GM18870 (cell line): ENCODE measurements around the gene MAPT.
"Not testable (repeated sequence)": the region's sequence is repeated elsewhere in the genome, so short reads cannot be mapped to it uniquely, and the experiment has no call there.

Experiments used
- ATAC-seq: cut with Tn5 transposase; IDR thresholded peaks from one replicate; pipeline ENCODE4 v1.9.1; 2021; ENCODE audit warnings: moderate library complexity; ENCODE audit not compliant: unreplicated experiment

Gene MAPT

DNA sequence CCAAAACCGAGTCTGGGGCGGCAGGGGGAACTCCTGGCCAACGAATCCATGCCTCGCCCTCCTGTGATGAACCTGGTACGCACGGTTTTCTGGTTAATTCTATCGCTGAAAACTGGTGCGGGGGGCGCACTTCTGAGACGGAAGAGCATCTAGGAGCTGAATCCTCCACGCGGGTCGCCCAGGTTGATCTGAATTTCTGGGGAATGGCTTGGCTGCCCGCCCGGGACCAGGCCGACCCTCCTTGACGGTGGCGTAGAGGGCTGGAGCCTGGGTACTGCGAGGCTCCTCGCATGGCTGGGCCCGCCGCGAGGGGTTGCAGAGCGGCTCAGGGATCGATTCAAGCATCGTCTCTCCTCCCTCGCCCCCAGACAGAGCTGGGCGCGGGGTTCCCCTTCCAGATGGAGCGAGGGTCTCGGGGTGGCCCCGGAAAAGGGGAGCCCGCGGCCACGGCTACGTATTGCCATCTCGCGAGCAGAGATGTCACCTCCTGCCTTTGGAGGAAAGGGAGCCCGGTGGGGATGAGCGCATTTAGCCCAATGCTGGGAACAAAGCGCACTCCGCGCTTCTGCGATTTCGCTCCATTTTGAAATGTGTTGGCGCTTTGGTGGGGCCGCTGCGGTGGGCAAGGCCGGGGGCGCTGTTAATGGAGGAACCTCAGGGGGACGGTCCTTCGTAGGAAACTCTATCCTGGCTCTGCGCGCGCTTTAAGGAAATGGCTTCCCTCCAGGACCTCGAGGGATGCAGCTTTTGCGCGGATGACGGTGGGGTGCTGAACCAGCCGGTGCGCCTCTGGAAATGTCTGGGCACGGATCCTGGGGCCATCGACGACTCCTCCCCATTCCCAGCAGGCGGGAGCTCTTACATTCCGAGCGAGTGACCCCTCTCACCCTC lies 2.7 kb downstream of the MAPT start:
- no peak for ATAC-seq

DNA sequence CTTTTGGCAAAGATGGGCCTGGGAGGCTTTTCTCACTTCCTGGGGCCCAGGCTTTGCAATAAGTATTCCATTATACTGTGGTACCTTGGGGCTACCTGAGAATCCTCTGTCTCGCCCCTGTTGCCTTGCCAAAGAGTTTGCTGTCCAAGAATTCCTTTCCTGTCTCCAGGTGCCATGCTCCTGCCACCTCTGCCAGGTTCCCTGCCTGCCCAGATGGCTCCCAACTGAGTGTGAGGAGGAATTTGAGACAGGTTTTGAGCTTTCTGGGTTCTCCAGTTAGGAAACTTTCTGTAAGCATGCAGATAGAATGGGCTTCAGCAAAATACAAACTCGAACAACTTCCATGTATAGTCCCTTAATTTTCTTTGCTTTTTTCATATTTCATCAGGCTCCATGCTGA lies 5.8 kb downstream of the MAPT start:
- no peak for ATAC-seq

DNA sequence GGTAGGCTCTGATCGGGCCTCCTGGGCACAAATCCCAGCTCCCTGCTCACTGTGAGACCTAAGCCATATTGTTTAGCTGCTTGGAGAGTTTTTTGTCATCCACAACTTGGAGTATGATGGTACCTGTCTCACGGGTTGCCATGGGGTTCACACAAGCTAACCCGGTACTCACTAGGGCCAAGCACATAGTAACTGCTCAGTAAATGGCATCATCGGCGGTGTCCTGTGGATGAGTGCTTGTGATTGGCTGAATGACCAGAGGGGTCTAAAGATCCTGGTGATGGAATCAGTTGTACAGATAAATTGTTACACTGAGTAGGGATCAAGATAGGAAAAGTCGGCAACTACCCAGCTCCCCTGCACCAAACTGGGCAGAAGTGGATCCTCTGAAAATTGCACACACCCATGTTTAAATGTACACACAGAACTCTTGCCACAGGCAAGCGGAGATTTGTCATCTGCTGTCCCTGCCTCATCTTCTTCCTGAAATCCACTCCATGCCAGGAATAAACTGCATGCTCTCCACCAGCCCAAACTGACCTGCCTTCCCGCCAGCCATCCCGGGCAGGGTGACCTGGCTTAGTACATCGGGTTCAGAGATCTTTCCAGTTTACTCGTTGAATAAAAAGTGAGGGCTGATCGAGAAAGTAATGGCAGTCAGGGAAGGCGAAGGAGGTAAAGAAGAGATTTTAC lies 6.5 kb downstream of the MAPT start:
- no peak for ATAC-seq

DNA sequence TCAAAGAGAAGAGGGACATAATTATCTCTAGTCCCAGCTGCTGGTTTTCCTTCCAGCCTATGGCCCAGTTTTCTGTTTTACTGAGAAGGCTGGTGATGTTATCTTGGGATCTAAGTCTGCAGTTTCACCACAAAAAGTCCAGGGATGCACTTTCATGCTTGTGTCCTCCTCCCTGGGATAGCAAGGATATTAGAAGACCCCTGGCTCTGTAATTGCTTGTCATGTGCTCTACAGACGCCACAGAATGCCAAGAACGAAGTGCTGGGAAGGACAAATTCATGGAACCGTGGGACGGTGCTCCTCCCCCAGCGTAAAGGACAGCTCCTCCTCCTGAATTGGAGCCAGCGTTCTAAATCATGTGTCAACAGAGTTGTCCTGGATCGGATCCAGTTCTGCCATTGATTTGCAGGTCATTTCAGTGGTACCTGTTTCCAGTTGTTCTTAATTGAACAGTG lies 8.6 kb downstream of the MAPT start:
- no peak for ATAC-seq

DNA sequence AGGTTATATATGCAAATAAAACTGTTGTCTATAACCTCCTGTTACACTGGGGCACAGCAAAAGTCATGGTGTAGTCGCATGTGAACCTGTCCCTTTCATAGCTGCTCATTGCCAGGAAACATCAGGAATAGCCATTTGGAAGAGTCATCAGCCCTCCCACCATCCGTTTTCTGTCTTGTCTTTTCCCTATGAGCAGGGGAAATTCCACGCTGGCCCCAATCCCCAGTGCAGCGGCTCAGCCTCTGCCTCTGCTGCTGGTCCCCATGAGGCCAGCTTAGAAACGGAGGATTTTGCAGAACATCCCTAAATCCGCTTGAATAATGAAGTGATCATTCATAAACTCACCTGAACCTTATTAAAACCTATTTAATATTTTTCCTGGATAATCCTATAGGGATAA lies 10.5 kb downstream of the MAPT start:
- no peak for ATAC-seq

DNA sequence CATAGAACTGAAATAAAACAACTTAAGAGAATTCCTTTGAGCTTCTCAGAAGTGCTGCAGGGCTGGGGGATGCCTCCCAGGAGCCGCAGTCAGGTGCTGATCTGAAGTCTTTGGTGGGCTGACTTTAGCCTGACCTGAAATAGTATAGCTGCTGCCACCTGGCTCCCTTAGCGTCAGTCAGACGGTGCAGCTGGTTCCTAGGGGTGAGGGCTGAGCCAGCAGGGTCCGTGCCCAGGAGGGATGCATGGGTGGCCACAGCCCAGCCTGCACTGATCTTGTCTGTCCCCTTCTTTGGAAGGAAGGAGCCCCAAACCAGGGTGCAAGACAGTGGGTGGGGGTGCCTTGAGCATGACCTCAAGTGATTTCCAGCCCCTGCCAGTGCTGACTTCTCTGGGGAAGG lies 11.5 kb downstream of the MAPT start:
- ATAC-seq, result no peak

DNA sequence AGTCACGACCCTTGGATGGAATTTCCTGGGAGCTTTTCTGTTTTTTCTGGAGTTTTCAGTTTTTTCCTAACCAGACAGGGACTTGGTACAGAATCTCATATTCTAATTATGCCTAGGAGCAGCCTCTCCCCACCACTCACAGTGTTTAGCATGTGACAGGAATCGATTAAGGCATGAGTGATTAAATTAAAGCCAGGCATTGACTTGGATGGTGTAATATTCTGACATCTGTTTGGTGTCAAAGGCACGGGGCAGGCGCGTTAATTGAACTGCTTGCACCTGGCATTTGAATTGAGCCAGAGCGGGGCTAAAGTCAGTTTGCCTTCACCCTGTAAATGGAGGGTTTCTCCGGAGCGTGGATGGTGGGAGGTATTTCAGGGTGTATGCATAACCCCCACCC lies 11.9 kb downstream of the MAPT start:
- no peak for ATAC-seq

DNA sequence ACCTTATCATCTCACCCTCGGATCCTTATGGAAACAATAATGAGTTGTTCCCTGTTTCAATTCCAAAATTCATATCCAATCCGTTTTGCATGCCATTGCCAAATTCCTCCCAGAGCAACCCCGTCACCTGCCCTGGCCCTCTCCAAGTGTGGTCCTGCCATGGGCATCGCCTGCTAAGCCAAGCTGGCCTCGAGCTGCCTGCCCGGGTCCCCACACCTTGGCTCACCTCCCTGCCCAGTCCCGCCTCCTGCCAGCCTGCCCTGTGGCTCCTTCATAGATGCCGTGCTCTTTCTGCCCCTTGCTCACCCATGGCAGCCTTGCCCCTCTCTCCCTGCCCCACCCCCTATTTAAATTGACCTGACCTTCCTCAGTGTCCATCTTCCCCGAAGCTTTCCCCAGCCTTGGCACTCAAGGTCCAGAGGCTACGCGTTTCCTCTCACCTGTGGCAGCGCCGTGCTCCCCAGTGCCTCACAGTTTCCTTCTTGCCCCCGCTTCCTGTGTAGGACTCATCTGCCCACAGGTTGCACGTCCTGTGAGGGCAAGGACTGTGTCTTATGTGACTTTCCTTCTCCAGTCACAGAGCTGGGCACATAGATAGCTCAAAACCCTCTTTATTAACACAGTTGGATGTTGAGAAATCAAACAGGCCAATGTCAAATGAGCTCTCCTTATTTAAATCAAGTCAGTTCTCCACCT lies 12.7 kb downstream of the MAPT start:
- no peak for ATAC-seq

DNA sequence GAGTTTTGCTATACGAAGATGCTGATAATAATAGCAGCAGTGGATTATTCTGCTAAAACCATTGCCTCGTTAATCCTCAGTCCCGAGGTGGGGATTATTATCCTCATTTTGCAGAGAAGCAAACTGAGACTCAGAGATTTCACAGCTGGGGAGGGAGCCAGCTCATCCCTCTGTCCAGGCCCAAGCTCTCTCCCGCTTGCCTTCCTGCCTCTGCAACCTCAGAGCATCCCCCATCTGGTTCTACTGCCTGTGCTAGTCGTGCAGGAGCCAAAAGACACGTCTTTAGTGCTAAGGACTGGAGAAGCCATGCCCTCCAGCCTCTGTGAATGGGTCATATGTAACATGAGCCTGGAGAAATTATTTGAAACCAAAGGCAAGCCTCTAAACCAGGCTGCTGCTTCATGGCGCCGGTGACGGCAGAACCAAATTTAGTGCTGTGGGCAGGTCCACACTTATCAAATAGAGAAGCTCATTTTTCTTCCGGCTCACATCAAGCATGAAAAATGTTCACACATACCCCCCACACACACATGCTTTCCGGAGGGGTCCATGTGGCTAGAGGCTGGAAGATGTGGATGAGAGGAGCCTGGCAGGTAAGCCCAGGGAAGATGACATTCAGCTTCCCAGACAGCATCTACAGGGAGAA lies 13.5 kb downstream of the MAPT start:
- no peak for ATAC-seq

DNA sequence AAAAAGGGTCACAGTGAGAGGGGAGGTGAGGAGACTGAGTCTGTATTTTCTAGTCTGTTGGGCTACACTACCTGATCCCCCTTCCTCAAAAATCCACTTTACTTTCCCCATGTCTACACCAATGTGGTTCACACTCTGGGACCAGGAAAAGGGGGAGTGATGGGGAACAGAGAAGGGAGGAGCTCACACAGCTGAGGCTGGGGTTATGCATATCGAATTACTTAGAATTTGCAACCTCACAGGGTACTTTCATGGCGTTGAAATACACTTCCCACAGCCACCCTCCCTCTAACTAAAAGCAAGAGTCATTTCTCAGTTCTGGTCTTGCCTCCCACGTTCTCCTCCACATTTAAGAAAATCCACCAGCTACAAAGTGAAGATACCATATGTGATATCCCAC lies 14.1 kb downstream of the MAPT start:
- no peak for ATAC-seq

DNA sequence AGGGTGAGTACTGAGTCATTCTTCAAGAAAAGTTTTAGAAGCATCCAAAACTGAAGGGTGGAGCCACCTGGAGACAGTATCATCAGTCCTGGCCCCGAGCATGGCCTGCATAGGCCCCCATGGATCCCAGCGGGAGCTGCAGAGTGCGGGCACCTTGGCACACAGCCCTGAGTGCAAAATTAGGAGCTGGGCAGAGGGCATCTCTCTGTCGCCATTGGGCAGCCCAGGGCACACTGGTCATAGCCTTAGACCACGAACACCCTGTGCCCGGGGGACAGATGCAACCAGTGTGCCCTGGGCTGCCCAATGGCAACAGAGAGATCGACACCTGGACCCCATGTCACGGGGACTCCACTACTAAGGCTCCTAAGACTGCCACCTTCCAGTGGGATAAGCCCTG lies 14.6 kb downstream of the MAPT start:
- ATAC-seq, result no peak

DNA sequence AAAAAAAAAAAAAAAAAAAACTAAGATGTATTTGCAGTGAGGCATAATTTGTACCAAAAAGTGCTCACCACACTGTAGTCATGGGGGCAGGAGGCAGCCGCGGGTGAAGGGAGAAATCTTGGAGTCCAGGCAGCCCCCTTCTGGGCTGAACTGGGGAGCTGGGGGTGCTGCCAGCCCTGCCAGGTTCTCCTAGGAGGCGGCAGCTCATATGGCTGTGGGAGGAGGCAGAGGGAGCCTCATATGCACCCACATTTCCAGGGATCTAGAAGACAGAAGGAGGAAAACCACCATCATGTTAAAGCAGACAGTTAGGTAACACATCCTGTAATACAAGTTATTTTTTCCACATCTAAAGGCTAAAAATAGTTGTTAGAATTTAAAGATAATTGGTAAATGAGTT lies 16.3 kb downstream of the MAPT start:
- no peak for ATAC-seq

DNA sequence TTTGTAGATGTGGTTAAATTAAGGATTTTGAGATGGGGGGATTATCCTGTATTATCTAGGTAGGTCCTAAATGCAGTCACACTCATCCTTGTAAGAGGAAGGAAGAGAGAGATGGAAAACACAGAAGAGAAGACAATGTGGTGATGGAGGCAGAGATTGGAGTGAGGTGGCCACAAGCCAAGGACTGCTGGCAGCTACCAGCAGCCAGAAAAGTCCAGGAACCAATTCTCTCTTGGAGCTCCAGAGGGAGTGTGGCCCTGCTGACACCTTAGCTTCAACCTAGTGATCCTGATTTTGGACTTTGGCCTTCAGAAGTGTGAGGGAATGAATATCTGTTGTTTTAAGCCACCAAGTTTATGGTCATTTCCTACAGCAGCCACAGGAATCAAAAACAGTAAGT lies 18.0 kb downstream of the MAPT start:
- no peak for ATAC-seq

DNA sequence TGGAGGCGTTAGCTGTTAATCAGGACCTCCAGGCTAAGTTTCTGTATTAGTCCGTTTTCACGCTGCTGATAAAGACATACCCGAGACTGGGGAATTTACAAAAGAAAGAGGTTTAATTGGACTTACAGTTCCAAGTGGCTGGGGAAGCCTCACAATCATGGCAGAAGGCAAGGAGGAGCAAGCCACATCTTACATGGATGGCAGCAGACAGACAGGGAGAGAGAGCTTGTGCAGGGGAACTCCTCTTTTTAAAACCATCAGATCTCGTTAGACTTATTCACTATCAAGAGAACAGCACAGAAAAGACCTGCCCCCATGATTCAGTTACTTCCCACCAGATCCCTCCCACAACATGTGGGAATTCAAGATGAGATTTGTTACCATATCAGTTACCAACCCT lies 18.7 kb downstream of the MAPT start:
- ATAC-seq, result not testable (repeated sequence)

DNA sequence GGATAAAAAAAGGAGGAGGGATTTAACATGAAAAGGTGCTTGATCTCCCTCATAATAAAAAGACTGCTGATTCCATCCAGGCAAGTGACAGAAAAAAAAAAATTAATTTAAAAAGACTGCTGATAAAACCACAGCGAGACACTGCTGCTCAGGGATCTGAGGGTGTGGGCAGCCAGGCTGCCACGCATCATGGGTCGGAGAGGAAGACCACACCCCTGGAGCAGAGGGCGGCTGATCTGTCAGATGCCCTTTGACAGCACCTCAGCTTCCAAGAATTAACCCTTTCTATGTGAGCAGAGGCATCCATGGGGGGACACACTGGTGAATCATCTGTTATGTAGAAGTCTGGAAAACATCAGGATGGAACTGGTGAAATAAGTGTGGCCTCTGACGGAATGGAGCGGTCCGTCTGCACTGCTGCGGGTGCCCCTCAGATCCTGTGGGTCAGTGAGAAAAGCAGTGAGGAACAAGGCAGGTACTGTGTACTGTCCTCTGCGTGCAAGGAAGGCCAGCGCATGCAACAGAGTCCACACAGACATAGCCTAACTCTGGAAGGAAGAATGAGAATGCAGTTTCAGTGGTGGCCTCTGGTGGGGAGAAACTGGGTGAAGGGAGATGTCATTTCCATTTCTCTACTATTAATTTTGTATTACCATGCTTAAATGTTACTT lies 19.8 kb downstream of the MAPT start:
- ATAC-seq, result no peak

DNA sequence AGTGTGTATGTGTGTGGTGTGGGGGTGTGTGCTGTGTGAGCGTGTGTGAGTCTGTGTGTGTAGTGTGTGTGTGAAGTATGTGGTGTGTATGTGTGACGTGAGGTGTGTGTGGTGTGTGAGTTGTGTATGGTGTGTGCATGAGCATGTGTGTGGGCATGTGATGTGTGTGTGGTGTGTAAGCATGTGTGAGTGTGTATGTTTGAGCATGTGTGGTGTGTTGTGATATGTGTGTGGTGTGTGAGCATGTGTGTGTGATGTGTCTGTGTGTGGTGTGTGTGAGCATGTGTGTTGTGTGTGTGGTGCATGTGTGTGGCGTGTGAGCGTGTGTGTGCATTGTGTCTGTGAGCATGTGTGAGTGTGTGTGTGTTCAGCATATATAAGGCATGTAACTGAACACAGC lies 20.9 kb downstream of the MAPT start:
- no peak for ATAC-seq

DNA sequence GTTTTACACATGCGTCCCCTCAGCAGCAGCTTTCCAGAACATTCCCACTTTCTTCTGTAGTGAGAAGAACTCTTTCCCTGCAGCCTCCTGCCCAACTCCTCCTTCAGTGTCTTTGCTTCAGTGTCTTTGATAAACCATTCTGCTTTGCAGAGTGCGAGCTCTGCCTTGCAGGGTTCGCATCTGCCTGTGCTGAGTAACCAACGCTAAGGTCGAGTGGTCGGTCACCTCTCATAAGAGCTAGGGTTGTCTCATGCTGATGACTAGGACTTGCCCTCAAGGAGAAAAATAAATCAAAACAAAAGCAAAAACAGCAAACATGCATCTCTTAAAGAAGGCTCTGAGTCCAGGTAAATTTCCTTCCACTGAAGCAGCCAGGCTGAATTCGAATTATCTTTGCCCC lies 22.7 kb downstream of the MAPT start:
- ATAC-seq, result no peak

DNA sequence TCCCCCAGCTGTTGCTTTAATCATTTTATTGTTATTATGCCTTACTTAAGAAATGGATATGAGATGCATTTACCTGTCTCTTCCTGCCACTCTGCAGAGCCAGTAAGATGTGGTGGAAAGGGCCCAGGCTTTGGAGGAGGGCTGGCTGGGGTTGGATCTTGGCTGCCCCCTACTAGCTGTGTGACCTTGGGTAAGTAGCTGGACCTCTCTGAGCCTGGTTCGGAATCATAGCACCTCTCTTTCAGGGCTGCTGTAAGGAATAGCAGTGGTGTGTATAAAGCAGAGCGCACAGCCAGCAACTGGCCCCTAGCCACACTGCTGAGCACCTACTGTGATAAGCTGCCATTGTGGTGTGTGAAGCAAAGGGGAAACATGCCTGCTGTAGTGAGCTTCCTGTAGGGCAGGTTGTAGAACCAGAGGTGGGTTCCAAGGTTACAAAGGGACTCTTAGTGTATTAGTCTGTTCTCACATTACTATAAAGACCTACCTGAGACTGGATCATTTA lies 23.9 kb downstream of the MAPT start:
- no peak for ATAC-seq

DNA sequence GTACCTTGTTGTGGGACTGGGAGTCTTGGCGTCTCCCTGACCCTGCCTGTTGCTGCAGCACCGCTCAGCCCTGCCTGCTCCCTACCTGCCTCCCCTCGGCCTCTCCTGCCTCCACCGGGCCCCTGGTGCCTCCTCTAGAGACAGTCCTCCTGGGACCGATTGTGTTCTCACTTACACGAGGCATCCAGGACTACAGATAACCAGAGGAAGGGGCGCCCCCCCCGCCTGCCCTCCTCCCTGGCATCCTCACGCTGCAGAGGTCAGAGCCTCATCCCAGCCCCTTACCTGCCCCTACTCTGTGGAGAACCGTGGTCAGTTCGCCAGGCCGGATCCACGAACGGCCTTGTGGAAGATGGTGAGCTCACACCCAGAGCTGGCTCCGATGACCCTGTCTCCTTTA lies 24.8 kb downstream of the MAPT start:
- no peak for ATAC-seq

DNA sequence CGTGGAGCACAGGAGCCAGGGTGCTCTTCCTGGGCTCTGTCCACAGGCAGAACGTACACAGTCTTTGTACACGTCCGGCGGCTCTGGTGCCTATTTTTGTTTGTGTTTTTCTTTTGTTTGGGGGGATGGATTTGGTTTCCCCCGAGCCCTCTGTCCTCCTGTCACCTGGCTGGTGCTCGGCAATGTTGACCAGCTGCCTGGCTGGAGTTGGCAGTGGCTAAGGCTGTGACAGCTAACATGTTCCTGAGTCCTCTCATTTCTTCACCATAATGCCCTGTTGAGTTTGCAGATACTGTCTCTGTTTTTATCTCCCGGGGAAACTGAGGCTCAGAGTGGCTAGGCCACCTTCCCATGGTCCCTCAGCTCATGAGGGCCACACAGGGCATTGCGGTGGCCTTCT lies 25.7 kb downstream of the MAPT start:
- no peak for ATAC-seq
